Measurements from ENCODE around the gene FZD7.

Gene FZD7

DNA sequence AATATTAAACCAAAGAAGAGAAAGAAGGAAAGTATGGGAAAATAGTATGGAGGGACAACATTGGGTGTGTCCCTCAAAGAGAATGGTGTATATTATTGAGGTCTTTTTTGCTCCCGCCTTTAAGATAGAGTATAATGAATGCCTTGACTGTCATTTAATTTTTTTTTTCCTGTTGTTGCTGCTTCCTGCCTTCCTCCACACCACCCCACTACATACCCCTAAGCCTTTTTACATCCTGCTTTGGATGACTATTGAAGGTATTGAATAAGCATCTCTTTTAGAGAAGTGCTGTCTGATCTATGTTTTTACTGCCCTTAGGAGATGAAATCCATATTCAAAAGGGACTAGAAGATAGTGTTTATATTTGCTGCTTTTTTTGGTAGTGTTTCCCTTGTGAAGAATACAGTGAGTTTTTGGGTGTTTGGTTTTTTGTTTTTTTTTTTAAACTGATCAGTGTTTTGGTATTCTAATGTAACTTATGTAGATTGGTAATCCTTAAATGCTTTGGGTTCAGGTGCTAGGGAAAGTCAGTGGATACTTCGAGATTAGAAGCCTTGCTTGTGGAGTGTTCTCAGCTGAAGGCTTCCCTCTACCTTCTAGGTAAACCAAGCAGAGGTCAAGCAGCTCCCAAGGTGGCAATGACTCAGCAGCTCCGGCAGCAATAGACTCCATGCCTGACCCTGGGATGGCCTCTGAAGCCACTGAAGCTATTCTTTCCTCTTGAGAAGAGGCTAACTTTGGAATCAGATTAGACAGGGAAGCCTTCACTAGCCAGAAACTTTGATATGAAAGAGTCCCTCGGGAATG is 5.0 kb downstream of the FZD7 start:
- no peak for DNase-seq

- no peak for DNase-seq
Observed at GRCh38 chr2:202039278-202040078, 5.8 kb downstream of the FZD7 start.

GRCh38 chr2:202040079-202040844 is 6.6 kb downstream of the FZD7 start:
- no peak for DNase-seq

GRCh38 chr2:202042444-202042843 is 8.8 kb downstream of the FZD7 start:
- no peak for DNase-seq

GRCh38 chr2:202043475-202043874 is 9.8 kb downstream of the FZD7 start:
- no peak for DNase-seq

DNA sequence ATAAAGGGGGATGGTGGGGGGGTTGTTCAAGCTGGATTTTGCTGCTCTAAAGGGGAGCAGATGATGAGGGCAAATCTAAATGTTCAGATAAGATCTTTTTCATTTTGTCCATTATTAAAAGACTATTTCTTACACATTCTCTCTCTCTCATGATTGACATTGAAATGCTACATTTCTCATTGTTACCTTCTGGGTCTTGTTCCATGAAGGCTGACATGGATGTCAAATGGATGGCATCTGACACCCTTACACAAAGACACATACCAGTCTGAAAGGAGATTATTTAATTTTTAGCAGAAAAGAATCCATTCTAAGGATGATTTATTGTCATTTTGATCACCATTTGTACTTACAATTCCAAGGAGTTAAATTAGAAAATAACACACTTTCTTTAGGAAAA is 11.1 kb downstream of the FZD7 start:
- DNase-seq: no peak

DNA sequence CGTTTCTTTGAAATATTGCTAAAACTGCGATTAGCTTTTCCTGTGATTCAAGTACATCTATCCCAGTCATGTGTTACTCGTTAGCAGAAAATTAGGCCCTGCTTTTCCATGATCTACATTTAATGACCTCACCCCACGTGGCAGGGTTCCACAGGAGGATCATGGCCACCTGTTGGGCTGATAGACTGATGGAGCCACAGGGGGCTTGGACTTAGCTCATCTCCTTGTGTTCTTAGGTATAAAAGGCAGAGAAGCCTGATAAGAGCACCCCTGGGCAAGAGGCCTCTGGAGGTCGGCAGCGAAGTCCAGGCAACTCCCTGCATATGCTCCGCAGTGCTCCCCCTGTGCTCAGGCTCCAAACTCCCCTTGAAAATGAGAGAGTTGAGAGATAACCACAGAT is 12.9 kb downstream of the FZD7 start:
- DNase-seq: no peak

DNA sequence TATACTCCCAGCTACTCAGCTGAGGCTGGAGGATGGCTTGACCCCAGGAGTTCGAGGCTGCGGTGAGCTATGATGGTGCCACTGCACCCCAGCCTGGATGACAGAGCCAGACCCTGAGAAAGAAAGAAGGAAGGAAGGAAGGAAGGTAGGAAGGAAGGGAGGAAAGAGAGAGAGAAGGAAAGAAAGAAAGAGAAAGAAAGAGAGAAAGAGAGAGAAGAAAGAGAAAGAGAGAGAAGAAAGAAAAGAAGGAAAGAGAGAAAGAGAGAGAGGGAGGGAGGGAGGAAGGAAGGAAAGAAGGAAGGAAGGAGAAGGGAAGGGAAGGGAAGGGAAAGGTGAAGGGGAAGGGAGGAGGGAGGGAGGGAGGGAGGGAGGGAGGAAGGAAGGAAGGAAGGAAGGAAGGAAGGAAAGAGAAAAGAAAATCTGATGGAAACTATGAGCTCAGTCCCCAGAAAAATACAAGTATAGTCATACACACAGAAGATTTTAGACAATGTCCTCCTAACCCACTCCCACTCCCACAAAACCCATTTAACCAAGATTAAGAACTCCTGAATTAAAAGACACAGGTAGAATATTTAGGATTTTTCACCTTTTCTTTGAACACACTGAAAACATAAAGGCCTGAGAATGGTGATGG is 15.6 kb downstream of the FZD7 start:
- no peak for DNase-seq

GRCh38 chr2:202049840-202050239 is 16.2 kb downstream of the FZD7 start:
- no peak for DNase-seq

DNA sequence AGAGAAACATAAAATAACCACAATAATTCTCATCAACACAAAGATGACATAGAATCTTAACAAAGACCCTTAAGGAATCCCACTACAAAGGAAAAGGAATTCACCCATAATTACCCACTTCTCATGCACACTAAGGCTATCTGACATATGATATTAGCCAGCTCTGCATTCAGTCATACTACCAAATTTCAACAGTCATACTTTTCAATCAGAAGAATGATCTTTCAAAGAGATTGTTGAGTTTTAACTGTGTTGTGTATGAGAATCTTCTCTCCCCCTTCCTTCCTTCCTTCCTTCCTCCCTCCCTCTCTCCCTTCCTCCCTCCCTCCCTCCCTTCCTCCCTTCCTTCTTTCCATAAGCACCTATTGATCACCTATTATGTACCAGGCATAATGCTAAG is 17.0 kb downstream of the FZD7 start:
- DNase-seq: no peak

GRCh38 chr2:202051499-202052161 is 18.0 kb downstream of the FZD7 start:
- peak; percentile 38 for DNase-seq

DNA sequence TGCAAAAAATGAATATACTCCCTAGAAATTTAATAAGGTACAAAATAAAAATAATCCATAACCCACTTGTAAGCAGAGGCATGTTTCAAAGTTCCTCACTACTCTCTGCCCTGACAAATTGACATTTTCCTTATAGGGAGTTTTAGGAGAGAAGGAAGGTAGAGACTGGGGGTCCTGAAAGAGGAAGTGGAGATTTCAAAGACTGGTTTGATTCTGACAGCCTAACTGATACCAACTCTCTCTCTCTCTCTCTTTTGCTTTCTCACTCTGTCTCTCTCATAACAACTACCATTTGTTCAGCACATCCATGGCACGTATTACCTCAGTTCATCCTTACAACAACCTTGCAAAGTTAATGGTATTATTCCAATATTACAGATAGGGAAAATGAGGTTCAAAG is 18.6 kb downstream of the FZD7 start:
- DNase-seq: no peak

GRCh38 chr2:202054679-202055078 is 21.0 kb downstream of the FZD7 start:
- DNase-seq: no peak

DNA sequence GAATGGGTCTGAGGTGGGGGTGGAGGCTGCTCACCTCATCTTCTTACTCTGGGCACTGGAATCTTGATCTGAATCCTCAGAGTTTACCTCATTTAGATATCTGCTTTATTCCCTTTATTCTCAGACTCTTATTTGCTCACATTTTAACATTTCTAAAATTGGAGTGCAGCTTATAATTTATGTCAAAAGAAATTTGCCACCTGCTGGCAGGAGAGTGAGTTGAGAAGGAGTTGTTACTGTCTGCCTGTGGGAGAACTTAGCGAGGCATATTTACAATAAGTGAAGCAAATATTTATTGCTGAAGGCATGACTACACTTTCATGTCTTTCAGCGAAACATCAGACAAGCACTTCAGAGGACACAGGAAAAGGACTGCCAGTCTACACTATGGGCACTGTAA is 23.0 kb downstream of the FZD7 start:
- DNase-seq: no peak

DNA sequence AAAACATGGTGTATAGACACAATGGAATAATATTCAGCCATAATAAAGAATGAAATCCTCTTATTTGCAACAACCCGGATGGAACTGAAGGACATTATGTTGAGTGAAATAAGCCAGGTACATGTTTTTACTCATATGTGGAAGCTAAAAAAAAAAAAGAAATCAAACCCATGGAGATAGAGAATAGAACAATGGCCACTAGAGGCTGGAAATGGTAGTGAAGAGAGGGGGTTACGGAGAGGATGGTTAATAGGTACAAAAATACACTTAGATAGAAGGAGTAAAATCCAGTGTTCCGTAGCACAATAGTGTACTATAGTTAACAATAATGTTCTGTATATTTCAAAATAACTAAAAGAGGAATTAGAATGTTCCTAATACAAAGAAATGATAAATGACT is 26.6 kb downstream of the FZD7 start:
- DNase-seq: no peak

GRCh38 chr2:202061695-202062094 is 28.0 kb downstream of the FZD7 start:
- no peak for DNase-seq

GRCh38 chr2:202064171-202064880 is 30.7 kb downstream of the FZD7 start:
- peak; percentile 96 for DNase-seq

GRCh38 chr2:202064881-202065230 is 31.2 kb downstream of the FZD7 start:
- DNase-seq: no peak

DNA sequence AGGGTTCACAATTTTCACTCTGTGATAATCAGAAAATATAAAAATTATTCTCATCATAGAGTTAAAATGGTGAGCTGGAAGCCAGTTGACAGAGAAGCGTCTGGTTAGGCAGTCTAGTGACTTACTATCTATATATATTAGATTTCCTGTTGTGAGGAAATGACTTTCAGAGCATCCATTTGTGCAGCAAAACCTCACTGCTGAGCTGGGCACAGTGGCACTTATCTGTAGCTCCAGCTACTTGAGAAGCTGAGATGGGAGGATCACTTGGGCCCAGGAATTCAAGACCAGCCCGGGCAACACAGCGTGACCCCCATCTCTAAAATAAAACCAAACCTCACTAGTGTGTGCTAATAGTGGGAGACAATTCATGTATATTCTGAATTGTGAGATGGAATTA is 32.2 kb downstream of the FZD7 start:
- DNase-seq: no peak

- no peak for DNase-seq
Observed at GRCh38 chr2:202066875-202067274, 33.2 kb downstream of the FZD7 start.

GRCh38 chr2:202067589-202067988 is 33.9 kb downstream of the FZD7 start:
- no peak for DNase-seq
